Right forelimb (tissue), 1 donor: ENCODE results near the gene NRCAM.

Experiments used
- DNase-seq: peaks from one replicate; pipeline ENCODE4 v3.0.0-alpha.2; 2018

The NRCAM gene

GRCh38 chr7:108236681-108237415 is 219.4 kb downstream of the NRCAM start:
- no peak for DNase-seq

- no peak for DNase-seq
Measured at GRCh38 chr7:108235451-108236061, 220.7 kb downstream of the NRCAM start.

DNA sequence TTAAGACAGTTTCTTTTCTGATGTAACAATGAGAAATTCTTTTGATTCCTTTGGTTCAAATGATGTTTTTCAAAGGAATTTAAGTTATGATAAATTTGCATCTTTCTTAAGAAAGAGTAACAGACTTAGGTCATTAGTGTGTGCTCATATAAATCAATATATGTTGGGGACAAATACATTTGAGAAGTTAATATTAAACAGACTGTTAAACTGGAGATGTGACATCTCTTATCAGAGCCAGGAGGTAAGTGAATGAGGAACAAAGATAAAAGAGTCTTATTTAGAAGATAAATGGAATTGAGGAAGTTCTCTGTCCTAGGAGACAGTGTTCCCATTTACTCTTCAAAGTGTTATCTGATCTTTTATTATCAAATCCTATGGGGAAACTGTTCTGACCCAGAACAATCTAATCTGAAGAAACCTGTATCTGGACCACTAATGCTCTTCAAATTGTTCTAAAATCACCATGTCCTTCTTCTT is 221.2 kb downstream of the NRCAM start:
- DNase-seq: no peak

- DNase-seq: no peak
Measured at GRCh38 chr7:108234281-108234680, 222.0 kb downstream of the NRCAM start.

DNA sequence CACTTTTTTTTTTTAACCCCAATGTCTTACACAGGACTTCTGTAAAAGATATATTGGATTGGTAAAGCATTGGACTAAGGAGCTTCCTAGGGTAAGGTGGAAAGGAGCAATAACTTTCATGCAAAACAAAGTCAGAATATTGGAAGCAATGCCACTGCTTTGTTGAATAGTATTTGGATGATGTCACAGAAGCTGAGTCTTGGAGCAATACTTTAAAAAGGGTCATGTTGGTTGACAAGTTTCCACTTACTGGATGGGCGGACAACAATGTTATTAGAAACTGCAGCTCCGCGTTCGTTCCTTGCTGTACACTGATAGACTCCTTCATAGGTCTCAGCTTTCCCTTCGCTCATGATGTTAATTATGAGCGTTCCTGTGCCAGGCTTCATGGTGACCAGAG is 224.2 kb downstream of the NRCAM start:
- DNase-seq: no peak

DNA sequence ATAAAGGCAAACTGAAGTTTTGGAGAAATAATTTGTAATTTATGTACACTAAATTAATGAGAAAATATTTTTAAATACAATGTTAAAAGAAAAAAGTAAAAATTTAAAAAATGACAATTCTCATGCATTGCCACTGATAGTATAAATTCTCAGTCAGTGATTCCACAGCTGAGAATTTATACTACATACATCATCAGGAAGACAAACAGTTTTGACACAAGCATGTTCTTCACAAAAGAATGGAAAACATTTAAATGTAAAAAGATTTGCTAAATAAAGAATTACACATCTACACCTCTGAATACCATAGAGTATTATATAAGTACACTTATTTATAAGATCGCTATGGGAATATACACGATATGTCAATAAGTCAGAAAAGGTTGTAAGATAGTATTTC is 225.0 kb downstream of the NRCAM start:
- DNase-seq: no peak

DNA sequence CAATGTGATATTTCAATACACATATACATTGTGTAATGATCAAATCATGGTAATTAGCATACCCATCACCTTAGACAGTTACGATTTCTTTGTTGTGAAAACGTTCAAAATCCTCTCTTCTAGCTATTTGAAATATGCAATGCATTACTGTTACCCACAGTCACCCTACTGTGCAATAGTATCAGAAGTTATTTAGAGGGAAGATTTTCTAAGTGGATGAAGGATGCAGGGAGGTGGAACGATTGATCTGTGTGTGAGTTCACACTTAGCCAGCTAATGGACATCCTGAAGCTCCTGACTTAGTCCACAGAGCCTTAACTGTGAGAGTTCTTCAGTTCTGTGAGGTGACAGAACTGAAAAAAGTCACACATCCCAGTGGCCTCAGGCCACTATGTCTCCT is 228.9 kb downstream of the NRCAM start:
- no peak for DNase-seq

GRCh38 chr7:108226816-108227299 is 229.4 kb downstream of the NRCAM start:
- DNase-seq: no peak

GRCh38 chr7:108225531-108226181 is 230.6 kb downstream of the NRCAM start:
- no peak for DNase-seq

DNA sequence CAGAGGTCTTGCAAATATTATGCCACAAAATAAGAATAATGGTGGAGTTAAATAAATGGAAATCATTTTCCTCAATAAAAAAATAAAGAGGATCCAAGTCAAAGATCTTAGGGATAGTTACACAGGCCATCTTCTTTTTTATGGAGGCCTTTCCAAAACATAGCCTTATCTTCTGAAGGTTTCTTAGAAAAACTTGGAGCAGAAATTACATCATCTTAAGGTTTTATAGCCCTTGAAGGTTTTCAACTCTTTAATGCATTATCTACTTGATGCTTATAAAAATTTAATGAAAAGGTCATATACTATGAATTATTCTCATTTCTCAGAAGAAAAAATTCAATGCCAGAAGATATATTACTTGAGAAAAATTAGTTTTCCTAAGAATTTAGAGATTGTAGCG is 231.8 kb downstream of the NRCAM start:
- no peak for DNase-seq

DNA sequence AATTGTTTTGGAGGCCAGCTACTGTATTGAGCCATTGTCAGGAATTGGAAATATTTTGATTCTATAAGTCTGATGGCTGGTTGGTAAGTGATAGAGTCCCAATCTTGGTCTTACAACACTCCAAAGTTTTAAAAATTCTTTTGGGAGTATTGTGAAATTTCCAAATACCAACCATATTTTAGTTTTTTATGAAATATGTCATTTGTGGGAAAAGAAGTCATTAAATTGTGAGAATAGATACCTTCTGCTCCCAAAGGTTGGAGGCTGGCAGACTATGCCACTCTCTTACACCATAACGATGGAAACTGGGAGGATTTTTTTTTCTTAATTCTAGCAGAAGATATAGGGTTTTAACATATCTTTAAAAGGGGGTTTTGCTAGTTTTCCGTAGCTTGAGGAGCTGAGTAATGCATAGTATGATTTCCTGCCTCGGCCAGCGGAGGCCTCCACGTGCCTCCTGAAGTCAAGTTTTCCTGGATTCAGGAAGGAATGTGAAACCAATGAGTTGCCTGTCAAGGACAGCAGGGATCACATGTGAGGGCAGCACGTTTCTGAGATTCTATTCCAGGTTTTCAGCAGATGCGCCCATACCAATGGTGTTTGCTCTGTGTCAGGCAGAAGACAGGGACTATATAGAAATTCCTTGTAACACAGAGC is 233.9 kb downstream of the NRCAM start:
- no peak for DNase-seq

DNA sequence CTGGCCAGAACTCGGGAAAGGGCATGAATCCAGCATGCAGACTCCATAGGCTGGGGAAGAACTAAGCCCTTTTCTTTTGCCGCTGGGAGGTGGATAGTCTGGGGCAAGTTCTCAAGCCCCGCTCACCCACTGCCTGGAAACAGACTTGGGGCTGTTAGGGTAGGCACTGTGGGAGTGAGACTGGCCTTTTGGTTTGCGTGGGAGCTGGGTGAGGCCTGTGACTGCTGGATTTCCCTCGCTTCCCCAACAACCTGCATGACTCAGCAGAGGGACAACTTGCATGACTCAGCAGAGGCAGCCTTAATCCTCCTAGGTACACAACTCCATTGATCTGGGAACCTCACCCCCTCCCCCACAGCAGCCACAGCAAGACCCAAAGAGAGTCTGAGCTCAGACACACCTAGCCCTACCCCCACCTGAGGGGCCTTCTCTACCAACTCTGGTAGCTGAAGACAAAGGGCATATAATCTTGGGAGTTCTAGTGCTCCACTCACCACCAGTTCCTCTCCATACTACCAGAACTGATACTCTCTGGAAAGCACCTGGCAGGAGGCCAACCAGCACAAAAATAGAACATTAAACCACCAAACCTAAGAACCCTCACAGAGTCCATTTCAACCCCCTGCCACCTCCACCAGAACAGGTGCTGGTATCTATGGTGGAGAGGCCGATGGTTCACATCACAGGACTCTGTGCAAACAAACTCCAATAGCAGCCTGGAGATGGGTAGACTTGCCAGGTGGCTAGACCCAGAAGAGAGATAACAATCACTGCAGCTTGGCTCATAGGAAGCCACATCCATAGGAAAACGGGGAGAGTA is 244.6 kb downstream of the NRCAM start:
- no peak for DNase-seq

- DNase-seq: no peak
Measured at GRCh38 chr7:108210796-108211195, 245.4 kb downstream of the NRCAM start.

DNA sequence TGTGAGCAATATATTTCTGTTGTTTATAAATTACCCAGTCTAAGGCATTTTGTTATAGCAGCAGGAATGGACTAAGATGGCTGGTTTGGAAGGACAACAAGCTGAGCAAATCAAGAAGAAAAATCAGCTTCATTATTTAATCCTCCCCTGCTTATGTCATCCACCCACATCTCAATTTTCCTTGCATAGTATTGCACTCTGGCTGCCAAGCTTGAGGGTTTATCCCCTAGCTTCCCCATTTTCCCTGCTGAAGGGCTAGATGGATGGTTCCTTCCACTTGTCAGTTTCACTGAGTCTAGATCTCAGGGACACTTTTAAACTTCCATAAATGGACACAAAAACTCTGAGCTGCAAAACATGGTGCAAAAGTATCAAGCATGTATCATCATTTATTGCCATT is 250.9 kb downstream of the NRCAM start:
- DNase-seq: no peak

- DNase-seq: no peak
Measured at GRCh38 chr7:108204281-108204796, 251.9 kb downstream of the NRCAM start.

- DNase-seq: no peak
Measured at GRCh38 chr7:108203537-108203936, 252.7 kb downstream of the NRCAM start.

DNA sequence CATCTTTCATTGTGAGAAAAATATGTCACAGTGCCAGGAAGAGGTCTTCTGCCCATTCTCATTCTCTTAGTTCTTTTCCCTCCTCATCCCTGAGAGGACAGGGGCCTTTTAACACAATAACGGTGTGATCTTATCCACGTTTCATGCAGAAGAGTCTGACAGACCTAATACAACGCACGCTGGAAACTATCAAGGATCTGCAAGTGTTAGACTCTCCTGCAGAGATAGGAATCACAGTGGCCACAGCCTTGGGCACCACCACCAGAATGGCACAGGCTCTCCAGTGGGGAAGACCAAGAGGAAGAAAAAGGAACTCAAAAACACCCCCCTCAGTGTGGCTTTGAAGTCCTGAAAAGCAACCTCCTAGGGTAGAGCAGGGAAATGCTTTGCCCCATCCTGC is 253.5 kb downstream of the NRCAM start:
- no peak for DNase-seq

GRCh38 chr7:108201766-108202165 is 254.5 kb downstream of the NRCAM start:
- DNase-seq: no peak

DNA sequence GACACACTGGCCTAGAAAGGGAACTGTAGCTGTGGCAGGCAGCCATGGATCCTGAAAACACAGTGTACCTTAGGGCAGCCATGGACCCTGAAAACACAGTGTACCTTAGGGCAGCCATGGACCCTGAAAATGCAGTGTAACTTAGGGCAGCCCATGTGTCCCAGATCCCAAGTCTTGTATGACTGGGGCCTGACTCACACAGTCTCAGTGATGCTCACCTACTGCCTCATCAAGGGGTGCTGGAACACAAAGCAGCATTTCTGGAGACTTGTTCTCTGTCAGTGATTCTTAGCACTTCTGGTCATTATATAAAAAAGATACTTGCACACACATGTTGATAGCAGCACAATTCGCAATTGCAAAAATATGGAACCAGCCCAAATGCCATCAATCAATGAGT is 255.9 kb downstream of the NRCAM start:
- DNase-seq: no peak

DNA sequence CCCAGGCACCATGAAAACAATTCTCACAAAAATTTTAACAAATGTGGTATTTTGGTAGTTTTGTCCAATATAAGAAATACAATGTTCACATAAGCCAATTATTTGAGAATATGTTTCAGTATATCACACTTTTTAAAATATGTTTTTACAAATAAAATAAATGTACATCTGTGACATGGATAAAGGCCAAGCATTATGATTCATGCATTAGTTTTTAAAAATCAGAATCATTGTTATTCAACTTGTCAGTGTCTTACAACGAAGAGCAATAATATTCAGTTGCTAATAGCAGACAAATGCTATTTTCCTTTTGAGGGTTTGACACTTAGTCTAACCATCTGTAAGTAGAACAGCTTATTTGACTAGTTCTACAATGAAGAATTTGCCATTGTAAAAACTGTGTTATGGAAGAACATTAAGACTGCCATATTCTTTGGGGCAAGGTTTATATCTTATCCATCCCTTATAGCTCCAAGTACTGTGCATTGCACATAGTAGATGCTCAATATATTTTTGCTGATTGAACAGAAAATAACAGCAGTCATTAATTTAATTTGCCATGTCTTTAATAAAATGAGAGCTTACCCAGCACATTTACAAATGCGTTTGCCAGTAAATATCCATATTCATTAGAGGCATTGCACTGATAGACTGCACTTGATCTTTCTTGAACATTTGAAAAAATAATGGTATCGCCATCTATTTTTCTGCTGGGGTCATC is 258.7 kb downstream of the NRCAM start:
- no peak for DNase-seq

GRCh38 chr7:108196004-108196403 is 260.2 kb downstream of the NRCAM start:
- DNase-seq: no peak
